ENCODE measurements around the gene RABGEF1.
"Not testable (repeated sequence)": the region's sequence is repeated elsewhere in the genome, so short reads cannot be mapped to it uniquely, and the experiment has no call there.

The RABGEF1 gene

GRCh38 chr7:66698652-66699205 lies 41.8 kb upstream of the RABGEF1 start:
- TF ChIP-seq, protein P1, sequence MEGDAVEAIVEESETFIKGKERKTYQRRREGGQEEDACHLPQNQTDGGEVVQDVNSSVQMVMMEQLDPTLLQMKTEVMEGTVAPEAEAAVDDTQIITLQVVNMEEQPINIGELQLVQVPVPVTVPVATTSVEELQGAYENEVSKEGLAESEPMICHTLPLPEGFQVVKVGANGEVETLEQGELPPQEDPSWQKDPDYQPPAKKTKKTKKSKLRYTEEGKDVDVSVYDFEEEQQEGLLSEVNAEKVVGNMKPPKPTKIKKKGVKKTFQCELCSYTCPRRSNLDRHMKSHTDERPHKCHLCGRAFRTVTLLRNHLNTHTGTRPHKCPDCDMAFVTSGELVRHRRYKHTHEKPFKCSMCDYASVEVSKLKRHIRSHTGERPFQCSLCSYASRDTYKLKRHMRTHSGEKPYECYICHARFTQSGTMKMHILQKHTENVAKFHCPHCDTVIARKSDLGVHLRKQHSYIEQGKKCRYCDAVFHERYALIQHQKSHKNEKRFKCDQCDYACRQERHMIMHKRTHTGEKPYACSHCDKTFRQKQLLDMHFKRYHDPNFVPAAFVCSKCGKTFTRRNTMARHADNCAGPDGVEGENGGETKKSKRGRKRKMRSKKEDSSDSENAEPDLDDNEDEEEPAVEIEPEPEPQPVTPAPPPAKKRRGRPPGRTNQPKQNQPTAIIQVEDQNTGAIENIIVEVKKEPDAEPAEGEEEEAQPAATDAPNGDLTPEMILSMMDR (IDR thresholded peaks at IDR 0.05; ENCODE audit: low read depth, low read length, missing control alignments): no peak
- no peak overlapping the region for H3K4me3 ChIP-seq (ENCODE audit: low read depth, low read length)
- DNase-seq (ENCODE audit: low read depth): no peak
- in situ Hi-C loops (cut with HindIII; ENCODE audit: low sequenced_read_pairs): no loop called here

DNA sequence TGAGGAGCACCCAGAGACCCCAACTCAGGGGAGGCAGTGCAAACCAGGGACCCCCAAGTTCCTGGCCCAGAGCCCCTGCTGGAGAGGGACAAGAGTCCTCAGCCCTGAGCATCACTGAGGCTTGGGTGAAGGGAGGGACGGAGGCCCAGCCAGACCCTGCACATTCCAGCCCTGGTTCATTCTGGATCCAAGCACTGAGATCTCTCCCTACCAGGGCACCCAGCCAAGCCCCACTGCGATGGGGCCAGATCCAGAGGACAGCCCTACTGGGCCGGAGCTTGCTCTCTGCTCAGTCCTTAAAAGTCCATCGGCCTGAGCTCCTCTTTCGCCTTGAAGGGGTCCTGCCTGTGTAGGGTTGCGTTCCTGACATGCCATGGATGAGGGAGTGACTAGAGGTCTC lies 40.5 kb upstream of the RABGEF1 start:
- TF ChIP-seq, protein P1 (IDR thresholded peaks at IDR 0.05; ENCODE audit: low read depth, low read length, missing control alignments): no peak
- DNase-seq (ENCODE audit: low read depth): no peak
- no peak overlapping the region for H3K4me3 ChIP-seq (ENCODE audit: low read depth, low read length)
- in situ Hi-C loops (cut with HindIII; ENCODE audit: low sequenced_read_pairs): no loop called here

DNA sequence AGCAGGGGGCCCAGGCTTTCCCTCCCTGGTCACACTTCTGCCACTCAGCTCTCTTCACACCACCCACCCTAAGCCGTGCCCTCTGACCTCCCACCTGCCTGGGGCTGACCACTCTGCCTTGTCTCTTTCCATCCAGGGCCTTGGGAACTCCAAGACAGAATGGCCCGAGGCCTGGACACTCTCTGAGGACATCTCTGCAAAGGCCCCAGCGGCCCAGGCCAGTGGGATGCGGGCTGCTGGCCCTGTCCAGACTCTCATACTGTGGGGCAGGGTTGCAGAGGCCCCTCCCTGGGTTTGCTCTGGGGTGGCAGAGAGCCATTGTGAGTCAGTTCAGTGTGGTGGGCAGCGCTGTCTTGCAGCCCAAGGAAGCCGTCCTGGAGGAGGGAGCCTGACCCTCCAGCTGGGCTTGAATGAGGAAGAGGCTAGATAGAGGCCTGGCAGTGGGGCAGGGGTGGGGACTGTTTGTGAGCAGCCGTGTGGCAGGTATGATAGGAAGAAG lies 39.9 kb upstream of the RABGEF1 start:
- DNase-seq (ENCODE audit: low read depth): no peak
- in situ Hi-C loops (cut with HindIII; ENCODE audit: low sequenced_read_pairs): no loop called here
- H3K4me3 ChIP-seq (ENCODE audit: low read depth, low read length): no peak overlapping the region
- TF ChIP-seq, protein P1 (IDR thresholded peaks at IDR 0.05; ENCODE audit: low read depth, low read length, missing control alignments): no peak

DNA sequence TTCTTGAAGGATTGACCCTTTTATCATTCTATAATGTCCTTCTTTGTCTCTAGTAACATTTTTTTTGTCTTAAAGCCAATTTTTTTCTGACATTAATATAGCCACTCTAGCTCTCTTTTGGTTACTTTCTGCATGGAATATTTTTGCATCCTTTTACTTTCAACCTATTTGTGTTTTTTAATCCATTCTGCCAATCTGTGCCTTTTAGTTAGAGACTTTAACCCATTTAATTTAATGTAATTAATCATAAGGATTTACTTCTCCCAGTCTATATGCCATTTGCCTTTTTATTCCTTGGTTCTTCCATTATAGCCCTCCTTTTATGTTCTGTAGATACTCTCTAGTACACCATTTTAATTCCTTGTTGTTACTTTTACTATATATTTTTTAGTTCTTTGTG lies 32.7 kb upstream of the RABGEF1 start:
- DNase-seq (ENCODE audit: low read depth): no peak
- TF ChIP-seq, protein P1 (IDR thresholded peaks at IDR 0.05; ENCODE audit: low read depth, low read length, missing control alignments): no peak
- no peak overlapping the region for H3K4me3 ChIP-seq (ENCODE audit: low read depth, low read length)
- in situ Hi-C loops (cut with HindIII; ENCODE audit: low sequenced_read_pairs): no loop called here

GRCh38 chr7:66710752-66711151 lies 29.8 kb upstream of the RABGEF1 start:
- in situ Hi-C loops (cut with HindIII; ENCODE audit: low sequenced_read_pairs); H3K4me3 ChIP-seq (ENCODE audit: low read depth, low read length); DNase-seq (ENCODE audit: low read depth): not testable (repeated sequence)

DNA sequence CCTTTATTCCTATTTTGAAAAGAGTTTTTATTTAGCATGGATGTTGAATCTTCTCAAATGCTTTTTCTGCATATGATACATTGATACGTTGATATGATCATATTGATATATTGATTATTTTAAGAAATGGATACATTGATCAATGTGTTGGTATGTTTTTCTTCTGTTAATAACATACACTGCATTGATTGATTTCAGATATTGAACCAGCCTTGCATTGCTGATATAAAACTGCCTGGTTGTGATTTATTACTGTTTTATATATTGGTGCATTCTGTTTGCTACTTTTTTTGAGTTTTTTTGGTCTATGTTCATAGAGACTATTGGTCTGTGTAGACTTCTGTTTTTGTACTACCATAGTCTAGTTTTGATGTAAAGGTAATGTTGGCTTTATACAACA lies 26.8 kb upstream of the RABGEF1 start:
- TF ChIP-seq, protein P1 (IDR thresholded peaks at IDR 0.05; ENCODE audit: low read depth, low read length, missing control alignments): no peak
- no peak for DNase-seq (ENCODE audit: low read depth)
- no peak overlapping the region for H3K4me3 ChIP-seq (ENCODE audit: low read depth, low read length)
- in situ Hi-C loops (cut with HindIII; ENCODE audit: low sequenced_read_pairs): no loop called here

DNA sequence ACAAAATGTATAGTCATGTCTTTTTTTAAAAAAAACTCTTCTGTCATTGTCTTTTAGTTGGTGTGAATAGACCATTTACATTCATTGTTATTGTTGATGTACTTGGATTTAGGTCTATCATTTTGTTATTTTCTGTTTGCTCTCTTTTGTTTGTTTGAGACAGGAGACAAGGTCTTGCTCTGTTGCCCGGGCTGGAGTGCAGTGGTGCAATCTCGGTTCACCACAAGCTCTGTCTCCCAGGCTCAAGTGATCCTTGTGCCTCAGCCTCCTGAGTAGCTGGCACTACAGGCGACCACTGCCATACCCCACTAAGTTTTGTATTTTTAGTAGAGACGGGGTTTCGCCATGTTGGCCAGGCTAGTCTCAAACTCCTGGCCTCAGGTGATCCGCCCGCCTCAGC lies 23.9 kb upstream of the RABGEF1 start:
- DNase-seq (ENCODE audit: low read depth); in situ Hi-C loops (cut with HindIII; ENCODE audit: low sequenced_read_pairs); H3K4me3 ChIP-seq (ENCODE audit: low read depth, low read length): not testable (repeated sequence)

- TF ChIP-seq, protein P1 (IDR thresholded peaks at IDR 0.05; ENCODE audit: low read depth, low read length, missing control alignments): no peak
- in situ Hi-C loops (cut with HindIII; ENCODE audit: low sequenced_read_pairs): no loop called here
- no peak overlapping the region for H3K4me3 ChIP-seq (ENCODE audit: low read depth, low read length)
- DNase-seq (ENCODE audit: low read depth): no peak
Observed at GRCh38 chr7:66720561-66720960, 20.0 kb upstream of the RABGEF1 start.

Measured in astrocyte of the cerebellum (primary cell).